ENCODE measurements around the gene ZNF423. TPM values are rescaled to one million over a fixed set of nuclear protein-coding genes. Genes with fewer than 3 reads are reported as not detected.

The ZNF423 gene
- total RNA-seq, 1 donor from 2014 or later = 8.8 TPM

DNA sequence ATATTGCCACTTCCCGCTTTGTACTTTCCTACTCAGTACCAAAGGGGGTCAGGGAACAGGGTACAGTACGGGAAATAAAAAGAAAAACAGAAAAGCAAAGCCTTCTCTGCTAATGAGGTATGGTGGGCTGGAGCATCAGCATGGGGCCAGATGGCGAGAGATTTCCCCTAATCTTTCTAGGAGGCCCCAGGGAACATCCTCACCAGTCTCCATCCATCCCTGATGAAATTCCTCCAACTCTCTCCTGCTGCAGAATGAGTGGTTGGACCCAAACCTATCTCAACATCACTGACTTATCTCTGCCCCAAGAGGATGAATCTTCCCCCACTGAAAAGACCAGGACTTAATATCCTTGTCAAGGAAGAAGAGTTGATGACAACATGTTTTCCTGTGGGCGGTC lies 296.7 kb downstream of the ZNF423 start:
- DNase-seq (ENCODE audit: missing footprints) (no peak), ATAC-seq (no peak)
- intact Hi-C loops (cut with DNase I) = loop anchor here (5.0 kb wide), 1 partner anchor 33 kb away; no protein-coding TSS in a partner anchor

DNA sequence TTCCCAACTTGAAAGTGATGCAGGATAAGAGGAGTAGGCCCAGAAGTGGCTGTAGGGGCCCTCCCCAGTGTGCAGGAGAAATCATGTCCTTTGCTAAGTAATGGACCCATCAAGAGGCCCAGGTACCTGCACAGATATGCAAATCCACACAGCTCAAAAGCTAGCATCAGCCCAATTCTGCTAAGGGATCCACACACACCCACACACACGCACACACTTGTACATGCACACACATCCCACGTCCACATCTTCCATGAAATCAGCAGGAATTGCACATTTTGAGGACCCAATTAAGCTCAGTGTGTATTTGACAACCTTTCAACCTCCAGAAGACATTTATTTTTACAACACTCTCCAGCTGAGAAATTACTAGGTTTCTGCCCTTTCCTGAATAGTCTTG lies 297.5 kb downstream of the ZNF423 start:
- intact Hi-C loops (cut with DNase I) = loop anchor here (5.0 kb wide), 1 partner anchor 34 kb away; no protein-coding TSS in a partner anchor
- ATAC-seq (no peak), DNase-seq (ENCODE audit: missing footprints) (no peak)

DNA sequence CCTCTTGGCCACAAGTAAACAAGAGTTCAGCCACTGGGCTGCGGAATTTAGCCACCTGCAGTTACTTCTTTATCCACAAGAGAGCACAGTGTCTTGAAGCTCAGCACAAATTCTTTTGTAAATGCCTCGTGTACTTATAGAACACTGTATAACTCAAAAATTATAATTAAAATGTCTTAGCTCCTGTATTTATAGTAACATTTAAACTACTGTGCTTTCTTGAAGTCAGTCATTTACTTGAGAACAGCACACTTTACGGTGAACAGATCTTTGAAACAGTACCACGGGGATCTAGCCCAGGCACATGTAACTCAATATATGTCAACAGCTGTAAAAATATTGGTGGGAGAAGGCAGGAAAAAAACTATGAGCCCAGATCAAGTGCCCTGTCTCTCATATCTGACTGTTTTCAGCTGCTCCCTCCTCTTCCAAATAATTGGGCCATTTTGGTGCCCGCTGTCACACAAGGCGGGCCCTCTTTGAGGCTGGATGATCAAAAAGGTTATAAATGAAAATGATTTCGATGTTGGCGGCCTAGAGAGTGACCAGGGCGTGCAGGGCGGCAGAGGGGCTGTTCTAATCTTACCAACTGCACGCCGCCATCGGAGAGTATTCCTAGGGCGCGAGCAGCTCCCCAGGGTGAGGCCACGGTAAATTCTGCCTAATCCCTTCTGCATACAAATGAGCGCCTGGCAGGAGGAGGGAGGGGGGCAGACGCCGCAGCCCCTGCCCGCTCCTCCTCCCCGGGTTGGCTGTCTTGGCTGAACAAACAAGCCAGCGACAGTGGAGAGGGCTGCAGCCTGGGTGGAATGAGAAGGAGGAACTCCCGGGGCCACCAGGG lies 299.1 kb downstream of the ZNF423 start:
- no peak for DNase-seq (ENCODE audit: missing footprints)
- intact Hi-C loops (cut with DNase I) = loop anchor here (5.0 kb wide), 1 partner anchor 35 kb away; no protein-coding TSS in a partner anchor
- ATAC-seq = no peak

- intact Hi-C loops (cut with DNase I) = loop anchor here (5.0 kb wide), 1 partner anchor 36 kb away; no protein-coding TSS in a partner anchor
- no peak for ATAC-seq
- no peak for DNase-seq (ENCODE audit: missing footprints)
Observed at GRCh38 chr16:49556249-49556605, 299.7 kb downstream of the ZNF423 start.

DNA sequence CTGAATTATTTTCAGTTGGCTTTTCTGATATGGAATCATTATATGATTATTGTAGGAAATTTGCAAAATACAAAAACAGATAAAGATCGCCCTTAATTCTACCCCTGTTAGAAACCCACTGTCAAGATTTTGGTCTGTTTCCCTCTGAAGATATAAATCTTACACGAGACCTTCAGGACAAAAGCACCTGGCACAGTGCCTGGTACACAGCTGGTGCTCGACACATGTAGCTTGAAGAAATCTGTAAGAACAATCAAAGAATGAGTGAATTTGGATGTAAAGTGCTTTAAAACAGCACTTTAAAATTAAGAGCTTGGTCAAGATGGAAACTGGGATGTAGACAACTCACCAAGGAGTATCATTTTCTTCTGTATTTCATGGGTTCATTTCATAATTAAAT lies 301.2 kb downstream of the ZNF423 start:
- ATAC-seq = no peak
- intact Hi-C loops (cut with DNase I) = loop anchor here (5.0 kb wide), 1 partner anchor 38 kb away; no protein-coding TSS in a partner anchor

DNA sequence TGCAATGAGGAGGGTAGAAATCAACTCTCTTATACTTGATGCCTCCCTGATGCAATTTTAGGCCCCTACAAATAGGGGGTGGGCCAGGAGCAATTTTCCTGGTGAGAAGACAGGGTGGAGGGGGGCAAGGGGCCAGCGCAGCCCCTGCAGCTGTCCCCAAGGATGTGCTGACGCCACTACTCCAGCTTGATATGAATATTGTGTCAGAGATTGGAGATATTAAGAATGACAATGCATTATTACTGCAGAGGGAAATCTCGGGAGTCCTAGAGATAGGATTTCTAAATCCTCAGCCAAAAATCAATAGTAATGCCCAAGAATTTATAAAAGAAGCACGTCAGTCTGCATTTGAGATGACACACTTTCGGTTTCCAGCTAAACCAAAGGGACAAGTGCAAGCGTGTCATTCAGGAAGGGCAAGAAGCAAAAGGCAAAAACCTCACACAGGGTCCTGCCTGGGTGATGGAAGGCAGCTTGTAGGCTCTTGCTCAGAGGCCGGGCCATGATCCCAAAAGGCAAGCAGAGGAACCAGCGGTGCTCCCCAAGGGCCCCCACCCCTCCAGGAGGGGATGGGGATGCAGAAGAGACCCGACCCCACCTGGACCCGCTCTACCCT lies 303.5 kb downstream of the ZNF423 start:
- ATAC-seq (peak; percentile 30), DNase-seq (ENCODE audit: missing footprints) (no peak)
- intact Hi-C loops (cut with DNase I) = no loop called here

More for the DNA sequence above, 301.2 kb downstream of the ZNF423 start:
- no peak for DNase-seq (ENCODE audit: missing footprints)

DNA sequence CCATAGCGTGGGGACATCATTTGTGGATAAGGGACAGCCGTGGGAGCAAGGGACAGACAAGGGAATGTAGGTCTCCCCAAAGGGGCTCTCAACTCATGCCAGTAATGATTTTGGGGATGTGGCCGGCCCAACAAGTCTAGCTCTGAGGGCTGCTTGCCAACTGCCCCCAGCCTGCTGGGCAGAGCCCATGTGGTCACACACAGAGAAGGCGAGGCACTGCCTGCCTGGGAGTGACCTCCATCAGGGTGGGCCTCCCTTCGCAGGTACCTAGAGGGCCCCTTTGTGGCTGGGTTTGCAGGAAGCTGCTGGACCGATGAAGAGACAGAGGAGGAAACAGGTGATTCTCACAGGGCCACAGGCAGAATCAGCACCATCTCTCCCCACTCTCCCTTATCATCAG lies 305.2 kb downstream of the ZNF423 start:
- ATAC-seq (no peak), DNase-seq (ENCODE audit: missing footprints) (no peak)
- intact Hi-C loops (cut with DNase I) = no loop called here

DNA sequence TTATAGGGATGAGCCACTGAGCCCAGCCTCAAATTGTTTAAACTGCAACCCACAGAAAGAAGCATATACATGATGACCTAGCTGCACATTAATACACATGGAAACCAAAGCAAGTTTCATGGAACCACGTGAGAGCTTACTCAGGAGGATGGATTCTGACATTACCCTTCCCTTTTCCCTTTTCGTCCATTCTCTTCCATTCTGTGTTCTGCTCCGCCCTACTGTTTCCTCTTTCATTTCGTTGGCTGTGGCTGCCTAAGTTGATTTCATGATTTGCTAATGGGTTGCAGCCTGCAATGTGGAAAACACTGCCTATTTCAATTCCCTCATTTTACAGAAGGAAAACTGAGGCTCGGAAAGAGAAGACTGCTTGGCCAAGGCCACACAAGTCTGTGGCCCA lies 305.8 kb downstream of the ZNF423 start:
- intact Hi-C loops (cut with DNase I) = no loop called here

GRCh38 chr16:49548325-49548970 lies 307.5 kb downstream of the ZNF423 start:
- ATAC-seq (no peak), DNase-seq (ENCODE audit: missing footprints) (no peak)
- intact Hi-C loops (cut with DNase I) = no loop called here

More for the DNA sequence above, 305.8 kb downstream of the ZNF423 start:
- ATAC-seq (no peak), DNase-seq (ENCODE audit: missing footprints) (no peak)

- DNase-seq (ENCODE audit: missing footprints) = no peak
- intact Hi-C loops (cut with DNase I) = no loop called here
- ATAC-seq = no peak
Observed at GRCh38 chr16:49547448-49547847, 308.5 kb downstream of the ZNF423 start.

DNA sequence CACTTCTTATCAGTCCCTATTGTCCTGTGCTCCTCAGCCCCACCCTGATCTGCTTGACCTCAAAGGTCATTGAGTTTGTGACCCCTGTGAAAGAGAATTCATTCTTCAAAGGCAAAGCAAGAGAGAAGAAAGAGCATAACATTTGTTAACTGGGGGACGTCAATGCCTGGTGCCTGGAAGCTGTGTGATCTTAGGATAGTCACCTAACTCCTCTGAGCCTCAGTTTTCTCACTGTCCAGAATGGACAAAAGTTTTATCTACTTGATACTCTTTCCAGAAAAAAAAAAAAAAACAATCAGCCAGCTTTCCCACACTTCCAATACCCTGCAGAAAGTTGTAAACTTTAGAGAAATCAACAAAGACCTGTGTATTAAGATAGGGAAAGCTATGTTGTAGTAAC lies 309.2 kb downstream of the ZNF423 start:
- ATAC-seq = no peak
- intact Hi-C loops (cut with DNase I) = no loop called here
- no peak for DNase-seq (ENCODE audit: missing footprints)

DNA sequence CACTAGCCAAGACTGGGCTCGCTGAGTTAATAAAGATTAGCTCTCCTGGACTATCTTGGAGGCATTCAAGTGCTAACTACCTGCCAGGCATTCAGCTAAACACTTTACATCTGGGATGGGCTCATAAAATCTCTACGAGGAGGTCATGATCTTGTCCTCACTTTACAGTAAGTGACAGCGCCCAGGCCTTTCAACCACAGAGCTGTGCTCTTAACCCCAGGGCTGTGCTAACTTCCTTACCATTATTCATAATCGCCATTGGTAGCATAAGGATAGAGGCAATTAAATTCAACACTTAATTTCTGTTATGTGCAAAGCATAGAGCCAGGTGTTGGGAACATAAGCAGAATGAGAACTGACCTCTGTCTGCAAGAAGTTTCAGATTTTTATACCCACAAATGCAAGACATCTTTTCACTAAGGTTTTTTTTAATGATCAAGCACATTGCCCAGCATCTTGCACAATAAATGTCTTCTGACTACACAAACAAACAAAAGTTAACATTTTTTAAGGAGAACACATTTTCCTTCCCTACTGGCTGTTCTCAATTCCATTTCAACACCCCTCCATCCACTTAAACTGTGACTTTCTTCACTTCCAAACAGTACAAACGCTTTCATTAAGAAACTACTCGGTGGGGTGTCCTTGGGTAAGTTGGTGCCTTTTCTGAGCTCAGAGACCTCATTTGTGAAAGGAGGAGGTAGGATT lies 310.0 kb downstream of the ZNF423 start:
- intact Hi-C loops (cut with DNase I) = no loop called here
- DNase-seq (ENCODE audit: missing footprints) (no peak), ATAC-seq (peak; percentile 49)

- intact Hi-C loops (cut with DNase I) = no loop called here
- ATAC-seq (no peak), DNase-seq (ENCODE audit: missing footprints) (no peak)
Observed at GRCh38 chr16:49545243-49545642, 310.7 kb downstream of the ZNF423 start.

DNA sequence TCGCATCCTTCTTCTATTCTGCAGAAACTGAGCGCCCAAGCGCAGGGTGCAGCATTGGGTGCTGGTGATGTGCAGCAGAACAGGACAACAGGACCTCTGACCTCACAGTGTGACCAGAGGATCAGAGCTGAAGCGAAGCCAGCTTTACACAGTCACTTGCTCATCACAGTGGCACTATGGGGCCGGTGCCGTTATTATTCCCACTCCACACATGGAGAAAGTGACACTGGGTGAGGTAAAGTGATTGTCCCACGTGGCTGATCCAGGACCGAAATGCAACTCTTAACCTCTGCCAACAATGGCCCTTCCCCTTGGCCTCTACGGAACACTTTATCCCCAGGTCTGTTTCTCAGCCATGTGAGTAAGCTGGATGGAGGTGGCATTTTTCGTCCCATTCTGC lies 311.1 kb downstream of the ZNF423 start:
- ATAC-seq = no peak
- intact Hi-C loops (cut with DNase I) = no loop called here
- no peak for DNase-seq (ENCODE audit: missing footprints)

DNA sequence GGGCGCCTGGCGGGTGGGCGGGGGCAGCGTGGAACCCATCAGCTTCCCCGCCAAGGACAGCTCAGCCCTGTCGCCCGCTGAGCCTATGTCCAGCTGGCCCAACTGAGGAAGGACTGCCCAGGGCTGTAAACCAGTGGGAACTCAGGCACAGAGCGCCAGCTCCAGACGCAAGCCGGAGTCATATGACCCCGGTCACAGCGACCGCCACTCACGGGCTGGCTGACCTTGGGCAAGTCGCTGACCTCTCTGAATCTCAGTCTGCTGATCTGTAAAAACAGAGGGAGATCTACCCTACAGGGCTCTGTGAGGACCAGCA lies 312.3 kb downstream of the ZNF423 start:
- ATAC-seq (no peak), DNase-seq (ENCODE audit: missing footprints) (no peak)
- intact Hi-C loops (cut with DNase I) = no loop called here

DNA sequence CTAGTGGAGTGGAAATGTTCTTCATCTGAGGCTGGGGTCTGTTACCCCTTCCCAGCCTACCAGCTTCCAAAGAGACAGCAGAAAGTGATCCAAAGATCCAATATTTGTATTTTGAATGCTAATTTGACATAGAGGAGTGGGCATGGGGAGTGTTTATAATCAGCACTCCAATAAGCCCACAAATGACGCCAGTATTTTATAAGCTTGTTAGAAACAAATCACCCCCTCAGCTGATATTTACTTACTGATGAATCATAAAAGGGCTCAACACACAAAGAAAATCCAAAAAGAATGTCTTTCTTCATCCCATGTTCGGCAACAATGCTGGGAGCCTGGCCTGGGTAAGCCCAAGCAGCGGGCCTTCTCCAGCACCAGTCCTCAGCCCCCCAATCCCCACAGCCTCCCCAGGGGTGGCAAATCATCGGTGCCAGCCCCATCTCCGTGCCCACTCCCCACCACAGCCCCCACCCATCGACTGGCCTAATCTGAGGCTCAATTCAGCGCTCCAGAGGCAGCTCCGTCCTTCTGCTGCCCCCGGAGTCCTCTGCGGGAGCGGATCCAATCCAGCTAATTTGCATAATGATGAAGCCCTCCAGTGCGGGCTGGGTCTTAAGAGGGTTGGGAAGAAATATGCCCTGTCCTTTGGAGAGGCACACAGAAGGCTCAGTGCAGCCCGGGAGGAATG lies 312.8 kb downstream of the ZNF423 start:
- ATAC-seq (no peak), DNase-seq (ENCODE audit: missing footprints) (no peak)
- intact Hi-C loops (cut with DNase I) = no loop called here

DNA sequence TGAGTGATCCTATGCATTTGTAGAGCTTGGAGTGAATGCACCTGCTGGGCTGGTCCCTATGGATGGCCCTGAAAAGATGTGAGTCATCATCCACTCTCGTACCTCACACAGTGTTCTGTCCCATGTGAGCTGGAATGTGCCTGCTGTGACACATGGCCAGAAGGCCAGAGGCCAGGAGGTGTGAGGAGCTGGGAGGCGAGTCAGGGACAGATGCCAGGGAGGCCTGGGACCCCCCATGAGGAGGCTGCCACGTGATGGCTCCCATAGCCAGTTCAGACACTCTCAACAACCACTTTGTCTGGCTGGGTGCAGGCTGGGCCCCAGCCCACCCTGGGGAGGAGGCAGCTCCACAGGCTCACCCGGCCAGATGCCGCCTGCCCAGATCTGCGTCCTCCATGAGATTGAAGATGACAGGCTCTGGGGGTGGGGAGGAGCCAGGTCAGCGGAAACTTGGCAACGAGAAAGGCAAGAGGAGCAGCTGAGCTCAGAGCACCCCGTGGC lies 313.5 kb downstream of the ZNF423 start:
- no peak for DNase-seq (ENCODE audit: missing footprints)
- intact Hi-C loops (cut with DNase I) = no loop called here
- ATAC-seq = no peak

- DNase-seq (ENCODE audit: missing footprints) (no peak), ATAC-seq (no peak)
- intact Hi-C loops (cut with DNase I) = no loop called here
Observed at GRCh38 chr16:49540836-49541235, 315.1 kb downstream of the ZNF423 start.

DNA sequence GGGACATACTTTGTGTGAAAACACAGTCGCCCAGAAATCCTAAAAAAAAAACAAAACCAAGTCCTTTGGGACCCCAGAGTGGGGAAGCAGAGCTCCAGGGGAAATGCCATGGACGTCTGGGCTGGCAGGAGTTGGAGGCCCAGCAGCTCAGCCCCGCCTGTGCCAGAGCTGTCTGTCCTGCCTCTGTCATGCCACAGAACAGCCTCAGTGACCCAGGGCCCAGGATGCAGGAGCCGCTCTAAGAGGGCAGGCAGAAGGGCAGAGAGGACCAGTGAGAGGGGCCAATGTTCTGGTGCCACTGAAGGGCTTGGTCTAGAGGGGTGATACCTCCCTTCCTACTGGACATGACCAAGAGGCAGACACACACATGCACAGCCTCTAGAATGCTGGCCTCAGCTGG lies 316.2 kb downstream of the ZNF423 start:
- intact Hi-C loops (cut with DNase I) = no loop called here
- ATAC-seq (no peak), DNase-seq (ENCODE audit: missing footprints) (no peak)
